IMR-90 (cell line): ENCODE data around the gene IFI44. TPM values are rescaled to one million over a fixed set of nuclear protein-coding genes. Genes with fewer than 3 reads are reported as not detected.

Experiments used
- ATAC-seq: fragments of 200-7000 bp; cut with Tn5 transposase; 2 replicates; pipeline ENCODE4 v1.9.1; 2020; ENCODE audit warnings: low read depth, mild to moderate bottlenecking, moderate library complexity
- Bru-seq: library from RNA; stranded (reverse); fragments of 400-500 nt; gene quantifications from one replicate; lab custom pipeline; 2021; lab: Mats Ljungman, UMichigan
- BruChase-seq, 2 experiments: library from RNA; stranded (reverse); fragments of 400-500 nt; gene quantifications; one replicate each; lab custom pipeline; 2021; lab: Mats Ljungman, UMichigan
- BruUV-seq: library from RNA; stranded (reverse); fragments of 400-500 nt; replicated peaks from 2 replicates; lab custom pipeline; 2021; lab: Mats Ljungman, UMichigan
- CTCF ChIA-PET: fragments of 300-600 bp; formaldehyde crosslinking; extraction: SDS; loops from one replicate; lab custom pipeline; 2021; ENCODE audit warnings: antibody characterized with exemption; lab: Yijun Ruan, JAX
- POLR2A ChIA-PET: fragments of 300-600 bp; sonication (Branson Sonifier 250); formaldehyde crosslinking; loops from one replicate; lab custom pipeline; 2022; ENCODE audit warnings: antibody characterized with exemption; ENCODE audit not compliant: unreplicated experiment; lab: Charles Lee
- DNase-seq: peaks from one replicate; pipeline ENCODE4 v3.0.0; 2013
- H2AFZ ChIP-seq: replicated peaks from 2 replicates; pipeline ENCODE3; 2013; ENCODE audit warnings: low read length, mild to moderate bottlenecking; ENCODE audit not compliant: poor library complexity
- H2AK5ac ChIP-seq: 2 replicates; pipeline ENCODE4 v1.6.1; 2013; ENCODE audit warnings: low read depth, low read length, inconsistent platforms
- H2AK9ac ChIP-seq: replicated peaks from 2 replicates; pipeline ENCODE3; 2013; ENCODE audit warnings: mild to moderate bottlenecking, low read depth, low read length, moderate library complexity; ENCODE audit not compliant: poor library complexity
- H2BK120ac ChIP-seq: 2 replicates; pipeline ENCODE4 v1.6.1; 2013; ENCODE audit warnings: low read depth, low read length, inconsistent platforms
- H2BK15ac ChIP-seq: 3 replicates; pipeline ENCODE4 v1.6.1; 2013; ENCODE audit warnings: low read depth, low read length, inconsistent platforms
- H2BK20ac ChIP-seq: 2 replicates; pipeline ENCODE4 v1.6.1; 2013; ENCODE audit warnings: low read depth, mild to moderate bottlenecking, inconsistent platforms, low read length, moderate library complexity
- H2BK5ac ChIP-seq: 2 replicates; pipeline ENCODE4 v1.6.1; 2013; ENCODE audit warnings: mild to moderate bottlenecking, low read depth, low read length, inconsistent platforms; ENCODE audit not compliant: poor library complexity, severe bottlenecking
- H3K14ac ChIP-seq: replicated peaks from 2 replicates; pipeline ENCODE4 v1.6.1; 2013; ENCODE audit warnings: low read depth, low read length, inconsistent platforms
- H3K18ac ChIP-seq: 2 replicates; pipeline ENCODE4 v1.6.1; 2013; ENCODE audit warnings: low read depth, low read length, control low read depth
- H3K23ac ChIP-seq: 2 replicates; pipeline ENCODE4 v1.6.1; 2013; ENCODE audit warnings: low read depth, low read length, inconsistent platforms
- H3K27ac ChIP-seq: 2 replicates; pipeline ENCODE4 v1.5.1; 2013; ENCODE audit warnings: mild to moderate bottlenecking, control low read depth, low read length; ENCODE audit not compliant: insufficient read depth
- H3K27me3 ChIP-seq: 2 replicates; pipeline ENCODE4 v1.6.1; 2013; ENCODE audit warnings: low read length; ENCODE audit not compliant: control insufficient read depth, insufficient read depth
- H3K36me3 ChIP-seq: 2 replicates; pipeline ENCODE4 v1.6.1; 2013; ENCODE audit warnings: low read length, mixed read lengths; ENCODE audit not compliant: control insufficient read depth, insufficient read depth
- H3K4ac ChIP-seq: 2 replicates; pipeline ENCODE4 v1.6.1; 2013; ENCODE audit warnings: low read depth, low read length, inconsistent platforms
- H3K4me1 ChIP-seq: 2 replicates; pipeline ENCODE4 v1.6.1; 2013; ENCODE audit warnings: low read length, mixed read lengths; ENCODE audit not compliant: control insufficient read depth, insufficient read depth
- H3K4me2 ChIP-seq: 2 replicates; pipeline ENCODE4 v1.6.1; 2013; ENCODE audit warnings: low read depth, mild to moderate bottlenecking, control low read depth, low read length, moderate library complexity
- H3K4me3 ChIP-seq: 2 replicates; pipeline ENCODE4 v1.5.1; 2013; ENCODE audit warnings: low read depth, mild to moderate bottlenecking, control low read depth, low read length, moderate library complexity; ENCODE audit not compliant: insufficient read depth
- H3K56ac ChIP-seq: 2 replicates; pipeline ENCODE4 v1.6.1; 2013; ENCODE audit warnings: low read length, inconsistent platforms; ENCODE audit not compliant: insufficient read depth; ENCODE audit errors: extremely low read depth
- H3K79me1 ChIP-seq, 2 experiments: 2 replicates each; pipeline ENCODE4 v1.6.1; 2013; ENCODE audit warnings: low read length in 2 of 2, inconsistent platforms in 1 of 2, low read depth in 1 of 2
- H3K9ac ChIP-seq: 2 replicates; pipeline ENCODE4 v1.6.1; 2013; ENCODE audit warnings: low read depth, low read length, control low read depth
- H3K9me1 ChIP-seq: 2 replicates; pipeline ENCODE4 v1.6.1; 2013; ENCODE audit warnings: low read length, inconsistent platforms; ENCODE audit not compliant: insufficient read depth
- H3K9me3 ChIP-seq: 2 replicates; pipeline ENCODE4 v1.6.1; 2013; ENCODE audit warnings: low read length; ENCODE audit not compliant: control insufficient read depth, insufficient read depth
- H4K20me1 ChIP-seq: 2 replicates; pipeline ENCODE4 v1.6.1; 2013; ENCODE audit warnings: low read length, inconsistent platforms; ENCODE audit not compliant: insufficient read depth
- H4K5ac ChIP-seq: 2 replicates; pipeline ENCODE4 v1.6.1; 2013; ENCODE audit warnings: mild to moderate bottlenecking, low read depth, low read length, control low read depth
- H4K8ac ChIP-seq, 2 experiments: 2 replicates each; pipeline ENCODE4 v1.6.1; 2013; ENCODE audit warnings: low read depth in 2 of 2, low read length in 2 of 2, control low read depth in 1 of 2, inconsistent platforms in 1 of 2
- H4K91ac ChIP-seq: 2 replicates; pipeline ENCODE4 v1.6.1; 2013; ENCODE audit warnings: low read depth, low read length, inconsistent platforms; ENCODE audit not compliant: insufficient read depth
- BHLHE40 ChIP-seq: fragments of 150-350 bp; IDR thresholded peaks from 2 replicates; pipeline ENCODE4 v1.6.1; 2016; ENCODE audit warnings: mild to moderate bottlenecking, low read depth, low read length
- CHD1 ChIP-seq: IDR thresholded peaks from 2 replicates; pipeline ENCODE4 v1.6.1; 2012; ENCODE audit warnings: low read depth, low read length, improper control_type of control experiment
- FOS ChIP-seq: fragments of 150-350 bp; IDR thresholded peaks from 2 replicates; pipeline ENCODE4 v1.6.1; 2016; ENCODE audit warnings: low read depth, low read length
- MAFK ChIP-seq: IDR thresholded peaks from 2 replicates; pipeline ENCODE4 v1.6.1; 2012; ENCODE audit warnings: low read depth, low read length, improper control_type of control experiment
- MAZ ChIP-seq: IDR thresholded peaks from 2 replicates; pipeline ENCODE4 v1.6.1; 2012; ENCODE audit warnings: low read depth, mild to moderate bottlenecking, low read length, improper control_type of control experiment, moderate library complexity, borderline replicate concordance
- MXI1 ChIP-seq: IDR thresholded peaks from 2 replicates; pipeline ENCODE4 v1.6.1; 2012; ENCODE audit warnings: low read depth, mild to moderate bottlenecking, low read length, moderate library complexity, borderline replicate concordance
- NFE2L2 ChIP-seq: fragments of 150-350 bp; IDR thresholded peaks from 2 replicates; pipeline ENCODE4 v1.6.1; 2016; ENCODE audit warnings: low read depth, mild to moderate bottlenecking, low read length
- POLR2A ChIP-seq: IDR thresholded peaks from 2 replicates; pipeline ENCODE4 v1.6.1; 2012; ENCODE audit warnings: mild to moderate bottlenecking, low read depth, low read length
- RAD21 ChIP-seq: IDR thresholded peaks from 2 replicates; pipeline ENCODE4 v1.6.1; 2012; ENCODE audit warnings: low read length, improper control_type of control experiment
- RCOR1 ChIP-seq: IDR thresholded peaks from 2 replicates; pipeline ENCODE4 v1.6.1; 2012; ENCODE audit warnings: mild to moderate bottlenecking, low read length, improper control_type of control experiment; ENCODE audit not compliant: insufficient replicate concordance
- RFX5 ChIP-seq: IDR thresholded peaks from 2 replicates; pipeline ENCODE4 v1.8.0; 2012; ENCODE audit warnings: low read depth, mild to moderate bottlenecking, low read length, moderate library complexity
- dilution Hi-C: fragments of 300-500 bp; cut with HindIII; formaldehyde crosslinking; loops from one replicate; pipeline ENCODE4 v1.14.3; 2018; ENCODE audit warnings: low sequenced_read_pairs; ENCODE audit not compliant: unreplicated experiment
- in situ Hi-C: fragments of 300-500 bp; cut with MboI; formaldehyde crosslinking; loops from 3 replicates; pipeline ENCODE4 v1.14.3; 2019; ENCODE audit warnings: low sequenced_read_pairs, inconsistent platforms, mixed read lengths
- intact Hi-C: fragments of 100-400 bp; cut with micrococcal nuclease; formaldehyde crosslinking; loops from 2 replicates; pipeline ENCODE4 v1.10.0; 2022
- long read RNA-seq: library from polyadenylated mRNA; unstranded; transcript quantifications from one replicate; pipeline ENCODE4 v2.0.0, GENCODE V29; 2021; ENCODE audit not compliant: unreplicated experiment
- polyA plus RNA-seq, 3 experiments: library from polyadenylated mRNA; depleted of rRNA; stranded (reverse); fragments of >200 nt; gene quantifications; 2 replicates each; pipeline ENCODE4 v1.2.3, GENCODE V29; 2012; ENCODE audit warnings: low replicate concordance in 1 of 3
- total RNA-seq: library from RNA; depleted of rRNA; stranded (reverse); fragments of >200 nt; gene quantifications from 2 replicates; pipeline ENCODE4 v1.2.3, GENCODE V29; 2012; rRNA removed
- TF ChIP-seq, protein P1 (sequence below): fragments of 150-350 bp; IDR thresholded peaks from 2 replicates; pipeline ENCODE4 v1.6.1; 2017; ENCODE audit warnings: mild to moderate bottlenecking, antibody characterized with exemption, low read length, low read depth

IFI44 gene, protein sequence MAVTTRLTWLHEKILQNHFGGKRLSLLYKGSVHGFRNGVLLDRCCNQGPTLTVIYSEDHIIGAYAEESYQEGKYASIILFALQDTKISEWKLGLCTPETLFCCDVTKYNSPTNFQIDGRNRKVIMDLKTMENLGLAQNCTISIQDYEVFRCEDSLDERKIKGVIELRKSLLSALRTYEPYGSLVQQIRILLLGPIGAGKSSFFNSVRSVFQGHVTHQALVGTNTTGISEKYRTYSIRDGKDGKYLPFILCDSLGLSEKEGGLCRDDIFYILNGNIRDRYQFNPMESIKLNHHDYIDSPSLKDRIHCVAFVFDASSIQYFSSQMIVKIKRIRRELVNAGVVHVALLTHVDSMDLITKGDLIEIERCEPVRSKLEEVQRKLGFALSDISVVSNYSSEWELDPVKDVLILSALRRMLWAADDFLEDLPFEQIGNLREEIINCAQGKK
- total RNA-seq (2.5 and 2.7 TPM in 2 replicates), polyA plus RNA-seq (2012; rRNA removed) (1.8 and 2.2 TPM in 2 replicates), Bru-seq, nascent RNA (percentile 37 among the genes with signal in this experiment), BruChase-seq, experiment 1, labeled RNA remaining after a 6-hour chase (percentile 40 among the genes with signal in this experiment), BruChase-seq, experiment 2, labeled RNA remaining after a 2-hour chase (percentile 44 among the genes with signal in this experiment)
- 0.22 and 0.34 TPM in 2 replicates for polyA plus RNA-seq (2012; cell fraction: cytosol; rRNA removed)
- 0.53 and 5.5 TPM in 2 replicates for polyA plus RNA-seq (2012; cell fraction: nucleus; rRNA removed; ENCODE audit: low replicate concordance)
- long read RNA-seq, partial matches to known transcripts: 0 of 1 reads
- long read RNA-seq, other reads (novel, unspliced or antisense): 1 of 1 reads

DNA sequence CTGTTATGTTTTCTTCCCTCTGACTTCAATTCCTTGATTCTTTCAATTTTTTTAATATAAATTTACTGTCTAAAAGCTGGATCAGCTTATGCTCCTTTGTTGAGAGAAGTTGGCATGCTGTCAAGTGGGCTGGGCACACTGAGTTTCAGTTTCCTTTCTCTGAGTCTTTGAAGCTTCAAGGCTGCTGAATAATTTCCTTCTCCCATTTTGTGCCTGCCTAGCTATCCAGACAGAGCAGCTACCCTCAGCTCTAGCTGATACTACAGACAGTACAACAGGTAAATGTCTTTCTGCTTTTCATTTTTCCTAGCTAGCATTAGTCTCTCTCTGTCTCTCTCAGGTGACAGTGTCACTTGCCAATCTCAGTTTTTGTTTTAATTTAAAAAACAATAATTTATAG, at the start of gene IFI44:
TSS of gene IFI44 (plus strand) at position 204 of the 400 bp plus-strand sequence. CDS start 365 bp downstream, outside the sequence.
- H3K4me3 ChIP-seq: peak within 1 kb of the TSS; percentile 2; the same call in 1 of the 2 replicates
- H2BK20ac ChIP-seq: no peak within 1 kb of the TSS
- no peak within 1 kb of the TSS for H2BK120ac ChIP-seq
- no peak within 1 kb of the TSS for H3K56ac ChIP-seq
- DNase-seq (peak; percentile 77), ATAC-seq (peak; percentile 85)
- BruUV-seq: no TSS peak
- H3K23ac ChIP-seq: no peak within 1 kb of the TSS
- no peaks in the 10 kb centered on the region for H3K27me3 ChIP-seq
- TF ChIP-seq FOS: no peak
- no peak for TF ChIP-seq MXI1
- no peak for TF ChIP-seq MAZ
- no peak for TF ChIP-seq POLR2A
- TF ChIP-seq BHLHE40: no peak
- TF ChIP-seq, protein P1, sequence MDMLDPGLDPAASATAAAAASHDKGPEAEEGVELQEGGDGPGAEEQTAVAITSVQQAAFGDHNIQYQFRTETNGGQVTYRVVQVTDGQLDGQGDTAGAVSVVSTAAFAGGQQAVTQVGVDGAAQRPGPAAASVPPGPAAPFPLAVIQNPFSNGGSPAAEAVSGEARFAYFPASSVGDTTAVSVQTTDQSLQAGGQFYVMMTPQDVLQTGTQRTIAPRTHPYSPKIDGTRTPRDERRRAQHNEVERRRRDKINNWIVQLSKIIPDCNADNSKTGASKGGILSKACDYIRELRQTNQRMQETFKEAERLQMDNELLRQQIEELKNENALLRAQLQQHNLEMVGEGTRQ: no peak
- TF ChIP-seq NFE2L2: no peak
- TF ChIP-seq RCOR1: no peak
- no peak for TF ChIP-seq RAD21
- TF ChIP-seq MAFK: no peak
- TF ChIP-seq CHD1: no peak
- no peak for TF ChIP-seq RFX5
- H4K20me1 ChIP-seq: no peaks in the 10 kb centered on the region
- no peak within 1 kb of the TSS for H2BK15ac ChIP-seq
- H2AFZ ChIP-seq: peak within 1 kb of the TSS; percentile 19
- H3K27ac ChIP-seq: no peak within 1 kb of the TSS
- H2AK5ac ChIP-seq: no peak within 1 kb of the TSS
- ChIA-PET POLR2A (interaction anchor here (0.6 kb wide), 1 partner anchor 24 kb away, joined by 5 read pairs; no protein-coding TSS in a partner anchor), CTCF (interaction anchor here (1.1 kb wide), 1 partner anchor 32 kb away, joined by 5 read pairs; no protein-coding TSS in a partner anchor)
- intact Hi-C loops: no loop called here
- dilution Hi-C loops: no loop called here
- no peak within 1 kb of the TSS; the same call in 1 of the 2 replicates for H4K5ac ChIP-seq
- H3K9me1 ChIP-seq: no peaks in the 10 kb centered on the region
- H3K79me1 ChIP-seq: no peaks in the 10 kb centered on the region
- peak within 1 kb of the TSS; percentile 72 for H3K4me2 ChIP-seq
- H4K8ac ChIP-seq: peak within 1 kb of the TSS in 1 of 2 experiments; percentile 74; a peak in 3 of 4 replicates
- H2BK5ac ChIP-seq: no peak within 1 kb of the TSS
- in situ Hi-C loops: no loop called here
- H3K9me3 ChIP-seq: no peaks in the 10 kb centered on the region
- no peak within 1 kb of the TSS for H2AK9ac ChIP-seq
- H4K91ac ChIP-seq: no peak within 1 kb of the TSS
- H3K18ac ChIP-seq: no peak within 1 kb of the TSS; the same call in 1 of the 2 replicates
- no peaks in the 10 kb centered on the region for H3K4me1 ChIP-seq
- H3K14ac ChIP-seq: peak within 1 kb of the TSS; percentile 73
- H3K4ac ChIP-seq: peak within 1 kb of the TSS; percentile 61; the same call in 1 of the 2 replicates
- no peaks in the 10 kb centered on the region for H3K36me3 ChIP-seq
- no peak within 1 kb of the TSS for H3K9ac ChIP-seq
